ENCODE measurements around the gene SURF2. TPM values are rescaled to one million over a fixed set of nuclear protein-coding genes. Genes with fewer than 3 reads are reported as not detected.
"Not testable (repeated sequence)": the region's sequence is repeated elsewhere in the genome, so short reads cannot be mapped to it uniquely, and the experiment has no call there.

The SURF2 gene
- total and polyA plus RNA-seq, 2 experiments from 2014 or later, result 6.3 to 23.4 TPM

DNA sequence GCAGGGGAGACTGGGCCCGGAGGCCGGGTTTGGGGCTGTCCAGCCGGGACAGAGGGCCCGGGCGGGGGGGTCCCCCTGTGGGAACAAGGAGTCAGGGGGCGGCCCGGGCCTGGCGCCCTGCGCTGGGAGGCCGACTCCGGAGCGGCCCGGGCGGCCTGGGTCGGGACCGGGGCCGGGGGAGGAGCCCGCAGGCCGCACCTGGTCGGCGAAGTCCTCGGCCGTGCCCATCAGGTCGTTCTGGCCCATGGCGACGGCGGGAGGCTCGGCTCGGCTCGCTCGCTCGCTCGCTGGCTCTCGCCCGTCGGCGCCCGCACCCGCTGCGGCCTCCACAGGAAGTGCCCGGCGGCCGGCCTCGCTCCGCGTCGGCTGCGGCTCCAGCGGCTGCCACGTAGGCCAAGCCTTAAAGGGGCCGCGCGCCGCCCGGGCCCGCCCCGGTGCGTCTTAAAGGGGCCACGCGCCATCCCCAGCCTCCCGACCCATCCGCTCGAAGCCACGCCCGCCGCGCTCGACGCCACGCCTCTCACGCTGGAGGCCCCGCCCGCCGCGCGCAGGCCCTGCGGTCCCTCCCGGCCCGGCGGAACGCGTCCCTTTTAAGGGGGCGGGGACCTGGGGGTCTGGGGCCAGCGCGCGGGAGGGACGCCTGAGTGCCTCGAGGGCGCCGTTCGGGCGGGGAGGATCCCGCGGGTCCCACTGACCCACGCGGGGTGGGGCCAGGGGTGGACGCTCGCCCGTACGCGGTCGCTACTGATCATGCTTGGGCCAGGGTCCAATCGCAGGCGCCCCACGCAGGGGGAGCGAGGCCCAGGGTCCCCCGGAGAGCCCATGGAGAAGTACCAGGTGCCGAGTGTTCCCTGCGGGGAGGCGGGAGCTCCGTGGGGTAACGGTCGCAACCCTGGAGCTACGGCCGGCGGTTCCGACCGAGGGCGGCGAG is 19.6 kb downstream of the SURF2 start, which contains the start of the genes STKLD1 and SURF4:
Gene STKLD1 (plus strand): TSS at position 643 of the 931 bp plus-strand sequence. CDS start 108 bp downstream, at position 751.
Gene SURF4 (minus strand): TSS at position 337 of the 931 bp plus-strand sequence. CDS start 91 bp downstream, at position 246.
- Histone ChIP-seq H3K4me3 (peak within 1 kb of the TSS; percentile 83), H3K9ac (peak within 1 kb of the TSS; percentile 100), H3K27me3 (replicated peaks; ENCODE audit: insufficient read depth) (no peaks in the 10 kb centered on the region), H3K9me2 (ENCODE audit: insufficient read depth) (no peaks in the 10 kb centered on the region), H3K79me2 (ENCODE audit: insufficient read depth) (peaks cover 48% of the 10 kb centered on the region), H3F3A (ENCODE audit: insufficient read depth) (peaks cover 56% of the 10 kb centered on the region), H3K27ac (peak within 1 kb of the TSS; percentile 93), H3K9me3 (ENCODE audit: low read depth) (no peaks in the 10 kb centered on the region), H3K4me2 (ENCODE audit: unreplicated experiment) (peak within 1 kb of the TSS; percentile 89), H2AFZ (peak within 1 kb of the TSS; percentile 75), H3K4me1 (ENCODE audit: insufficient read depth) (peaks cover 41% of the 10 kb centered on the region), H4K20me1 (ENCODE audit: insufficient read depth) (peaks cover 22% of the 10 kb centered on the region; the same call in 1 of the 2 replicates), H3K36me3 (ENCODE audit: low read depth) (peaks cover 7% of the 10 kb centered on the region)
- TF ChIP-seq EZH2 (IDR thresholded peaks at IDR 0.05; ENCODE audit: insufficient read depth, poor library complexity, severe bottlenecking) (no peak), EZH2phosphoT487 (IDR thresholded peaks at IDR 0.05; ENCODE audit: insufficient read depth, low read depth) (no peak)
- in situ Hi-C loops (cut with MboI), result no loop called here
- 1% methylated on average over 42 to 73 of the region's 120 CpGs for WGBS, 2 experiments (ENCODE audit: low coverage in 1 of 2, low lambda C conversion rate in 2 of 2, missing lambda C conversion rate in 2 of 2)
- peak; percentile 99 for DNase-seq

GRCh38 chr9:133377280-133377679 is 20.9 kb downstream of the SURF2 start:
- H3K4me3 ChIP-seq, result peak overlapping the region; percentile 83
- H3K36me3 ChIP-seq (ENCODE audit: low read depth); H2AFZ ChIP-seq; H3K9me2 ChIP-seq (ENCODE audit: insufficient read depth); H4K20me1 ChIP-seq (ENCODE audit: insufficient read depth); DNase-seq; H3K9me3 ChIP-seq (ENCODE audit: low read depth); in situ Hi-C loops (cut with MboI); H3K27me3 ChIP-seq (replicated peaks; ENCODE audit: insufficient read depth): not testable (repeated sequence)
- H3K4me1 ChIP-seq (ENCODE audit: insufficient read depth), result peaks cover 28% of the 10 kb centered on the region
- 48 to 51% methylated on average over 14 of the region's 14 CpGs for WGBS, 2 experiments (ENCODE audit: low coverage in 1 of 2, low lambda C conversion rate in 2 of 2, missing lambda C conversion rate in 2 of 2)
- H3K4me2 ChIP-seq (ENCODE audit: unreplicated experiment), result peak overlapping the region; percentile 85
- peak overlapping the region; percentile 100; the same call in 1 of the 2 replicates for H3K9ac ChIP-seq
- H3K79me2 ChIP-seq (ENCODE audit: insufficient read depth), result peaks cover 35% of the 10 kb centered on the region
- H3F3A ChIP-seq (ENCODE audit: insufficient read depth), result peaks cover 48% of the 10 kb centered on the region
- H3K27ac ChIP-seq, result peak overlapping the region; percentile 93

DNA sequence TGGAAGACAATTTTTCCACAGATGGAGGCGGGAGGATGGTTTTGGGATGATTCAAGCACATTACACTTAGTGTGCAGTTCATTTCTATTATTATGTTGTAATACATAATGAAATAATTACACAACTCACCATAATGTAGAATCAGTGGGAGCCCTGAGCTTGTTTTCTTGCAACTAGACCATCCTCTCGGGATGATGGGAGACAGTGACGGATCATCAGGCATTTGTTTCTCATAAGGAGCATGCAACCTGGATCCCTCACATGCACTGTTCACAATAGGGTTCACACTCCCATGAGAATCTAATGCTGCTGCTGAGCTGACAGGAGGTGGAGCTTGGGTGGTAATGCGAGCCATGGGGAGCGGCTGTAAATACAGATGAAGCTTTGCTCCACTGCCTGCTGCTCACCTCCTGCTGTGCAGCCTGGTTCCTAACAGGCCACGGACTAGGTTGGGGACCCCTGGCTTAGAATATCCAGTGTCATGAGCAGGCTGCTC is 21.4 kb downstream of the SURF2 start:
- no peak overlapping the region for H3K9ac ChIP-seq
- peak overlapping the region; percentile 93 for H3K27ac ChIP-seq
- H3K9me3 ChIP-seq (ENCODE audit: low read depth), result no peaks in the 10 kb centered on the region
- peak; percentile 79 for DNase-seq
- H2AFZ ChIP-seq, result no peak overlapping the region
- WGBS, 2 experiments (ENCODE audit: low coverage in 1 of 2, low lambda C conversion rate in 2 of 2, missing lambda C conversion rate in 2 of 2), result 3 to 4% methylated on average over 6 of the region's 6 CpGs
- H3F3A ChIP-seq (ENCODE audit: insufficient read depth), result peaks cover 43% of the 10 kb centered on the region
- H4K20me1 ChIP-seq (ENCODE audit: insufficient read depth), result peaks cover 5% of the 10 kb centered on the region; the same call in 1 of the 2 replicates
- no peaks in the 10 kb centered on the region for H3K27me3 ChIP-seq (replicated peaks; ENCODE audit: insufficient read depth)
- H3K4me3 ChIP-seq, result no peak overlapping the region
- H3K9me2 ChIP-seq (ENCODE audit: insufficient read depth), result 0 out of 2 replicates have a peak, but pooled peaks cover 5% of the 10 kb centered on the region
- H3K36me3 ChIP-seq (ENCODE audit: low read depth), result peaks cover 5% of the 10 kb centered on the region
- H3K79me2 ChIP-seq (ENCODE audit: insufficient read depth), result peaks cover 31% of the 10 kb centered on the region
- peaks cover 23% of the 10 kb centered on the region for H3K4me1 ChIP-seq (ENCODE audit: insufficient read depth)
- no peak overlapping the region for H3K4me2 ChIP-seq (ENCODE audit: unreplicated experiment)
- in situ Hi-C loops (cut with MboI), result no loop called here
- TF ChIP-seq EZH2 (IDR thresholded peaks at IDR 0.05; ENCODE audit: insufficient read depth, poor library complexity, severe bottlenecking) (no peak), EZH2phosphoT487 (IDR thresholded peaks at IDR 0.05; ENCODE audit: insufficient read depth, low read depth) (no peak)

- no peak for DNase-seq
- no peaks in the 10 kb centered on the region; the same call in 1 of the 2 replicates for H4K20me1 ChIP-seq (ENCODE audit: insufficient read depth)
- no peaks in the 10 kb centered on the region for H3K27me3 ChIP-seq (replicated peaks; ENCODE audit: insufficient read depth)
- no peaks in the 10 kb centered on the region for H3K9me3 ChIP-seq (ENCODE audit: low read depth)
- H3K9ac ChIP-seq, result no peak overlapping the region
- H3K4me3 ChIP-seq, result no peak overlapping the region
- WGBS, 2 experiments (ENCODE audit: low coverage in 1 of 2, low lambda C conversion rate in 2 of 2, missing lambda C conversion rate in 2 of 2), result 100% methylated on average over 1 of the region's 1 CpG
- peaks cover 23% of the 10 kb centered on the region for H3K79me2 ChIP-seq (ENCODE audit: insufficient read depth)
- no peak overlapping the region for H2AFZ ChIP-seq
- H3F3A ChIP-seq (ENCODE audit: insufficient read depth), result peaks cover 38% of the 10 kb centered on the region
- no peak overlapping the region for H3K4me2 ChIP-seq (ENCODE audit: unreplicated experiment)
- 0 out of 2 replicates have a peak, but pooled peaks cover 5% of the 10 kb centered on the region for H3K9me2 ChIP-seq (ENCODE audit: insufficient read depth)
- H3K27ac ChIP-seq, result no peak overlapping the region
- no peaks in the 10 kb centered on the region for H3K36me3 ChIP-seq (ENCODE audit: low read depth)
- in situ Hi-C loops (cut with MboI), result no loop called here
- TF ChIP-seq EZH2phosphoT487 (IDR thresholded peaks at IDR 0.05; ENCODE audit: insufficient read depth, low read depth) (no peak), EZH2 (IDR thresholded peaks at IDR 0.05; ENCODE audit: insufficient read depth, poor library complexity, severe bottlenecking) (no peak)
- H3K4me1 ChIP-seq (ENCODE audit: insufficient read depth), result peaks cover 18% of the 10 kb centered on the region
Measured at GRCh38 chr9:133378408-133378962, 22.1 kb downstream of the SURF2 start.

Data from GM23248 (cell line).